ENCODE data around the gene EVI2B.

DNA sequence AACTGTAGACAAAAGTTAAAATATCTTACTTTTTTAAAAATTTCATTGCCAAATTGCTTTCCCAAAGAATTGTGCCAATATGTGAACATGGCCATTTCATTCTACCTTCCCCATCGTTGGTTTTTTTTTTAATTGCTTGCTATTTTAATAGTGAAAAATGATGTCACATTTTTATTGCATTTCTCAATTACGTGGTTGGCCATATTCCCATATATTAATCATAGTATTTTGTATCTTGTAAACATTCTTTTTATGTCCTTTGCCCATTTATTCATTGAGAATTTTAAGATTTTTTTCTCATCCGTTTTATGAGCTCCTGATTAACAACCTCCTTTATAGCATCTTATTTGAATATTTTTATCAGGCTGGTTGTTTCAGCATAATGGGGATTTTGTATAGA, 24.1 kb downstream of the EVI2B start:
- TF ChIP-seq, protein P1, sequence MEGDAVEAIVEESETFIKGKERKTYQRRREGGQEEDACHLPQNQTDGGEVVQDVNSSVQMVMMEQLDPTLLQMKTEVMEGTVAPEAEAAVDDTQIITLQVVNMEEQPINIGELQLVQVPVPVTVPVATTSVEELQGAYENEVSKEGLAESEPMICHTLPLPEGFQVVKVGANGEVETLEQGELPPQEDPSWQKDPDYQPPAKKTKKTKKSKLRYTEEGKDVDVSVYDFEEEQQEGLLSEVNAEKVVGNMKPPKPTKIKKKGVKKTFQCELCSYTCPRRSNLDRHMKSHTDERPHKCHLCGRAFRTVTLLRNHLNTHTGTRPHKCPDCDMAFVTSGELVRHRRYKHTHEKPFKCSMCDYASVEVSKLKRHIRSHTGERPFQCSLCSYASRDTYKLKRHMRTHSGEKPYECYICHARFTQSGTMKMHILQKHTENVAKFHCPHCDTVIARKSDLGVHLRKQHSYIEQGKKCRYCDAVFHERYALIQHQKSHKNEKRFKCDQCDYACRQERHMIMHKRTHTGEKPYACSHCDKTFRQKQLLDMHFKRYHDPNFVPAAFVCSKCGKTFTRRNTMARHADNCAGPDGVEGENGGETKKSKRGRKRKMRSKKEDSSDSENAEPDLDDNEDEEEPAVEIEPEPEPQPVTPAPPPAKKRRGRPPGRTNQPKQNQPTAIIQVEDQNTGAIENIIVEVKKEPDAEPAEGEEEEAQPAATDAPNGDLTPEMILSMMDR (IDR thresholded peaks at IDR 0.05): no peak
- TF ChIP-seq POLR2A (IDR thresholded peaks at IDR 0.05): no peak
